ENCODE data around the gene FBXL20. TPM values are rescaled to one million over a fixed set of nuclear protein-coding genes. Genes with fewer than 3 reads are reported as not detected.

Gene FBXL20
- total and polyA plus RNA-seq, 10 of the 15 experiments (the other 5 are each of a cell fraction or from before 2014, with no cell fraction given) = 1.2 to 8.3 (median 4.4) TPM

DNA sequence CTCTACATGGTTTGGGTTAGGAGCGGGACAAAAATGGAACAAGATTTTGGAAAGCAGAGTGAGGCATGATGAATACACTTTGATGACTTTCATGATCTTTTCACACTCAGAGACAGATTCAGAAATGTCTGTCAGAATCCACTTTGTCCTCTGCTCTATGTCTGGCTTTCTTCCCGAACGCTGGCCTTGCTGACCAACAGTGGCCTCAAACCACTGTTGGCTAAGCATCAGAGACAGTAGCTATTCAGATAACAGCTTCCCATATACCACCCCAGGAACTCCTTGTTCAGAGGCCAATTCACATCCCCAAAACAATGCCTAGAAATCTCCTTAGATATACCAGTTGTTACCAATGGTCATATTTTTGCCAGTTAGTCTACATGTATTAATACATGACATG, 40.9 kb downstream of the FBXL20 start (continued):
- TF ChIP-seq, protein P1, sequence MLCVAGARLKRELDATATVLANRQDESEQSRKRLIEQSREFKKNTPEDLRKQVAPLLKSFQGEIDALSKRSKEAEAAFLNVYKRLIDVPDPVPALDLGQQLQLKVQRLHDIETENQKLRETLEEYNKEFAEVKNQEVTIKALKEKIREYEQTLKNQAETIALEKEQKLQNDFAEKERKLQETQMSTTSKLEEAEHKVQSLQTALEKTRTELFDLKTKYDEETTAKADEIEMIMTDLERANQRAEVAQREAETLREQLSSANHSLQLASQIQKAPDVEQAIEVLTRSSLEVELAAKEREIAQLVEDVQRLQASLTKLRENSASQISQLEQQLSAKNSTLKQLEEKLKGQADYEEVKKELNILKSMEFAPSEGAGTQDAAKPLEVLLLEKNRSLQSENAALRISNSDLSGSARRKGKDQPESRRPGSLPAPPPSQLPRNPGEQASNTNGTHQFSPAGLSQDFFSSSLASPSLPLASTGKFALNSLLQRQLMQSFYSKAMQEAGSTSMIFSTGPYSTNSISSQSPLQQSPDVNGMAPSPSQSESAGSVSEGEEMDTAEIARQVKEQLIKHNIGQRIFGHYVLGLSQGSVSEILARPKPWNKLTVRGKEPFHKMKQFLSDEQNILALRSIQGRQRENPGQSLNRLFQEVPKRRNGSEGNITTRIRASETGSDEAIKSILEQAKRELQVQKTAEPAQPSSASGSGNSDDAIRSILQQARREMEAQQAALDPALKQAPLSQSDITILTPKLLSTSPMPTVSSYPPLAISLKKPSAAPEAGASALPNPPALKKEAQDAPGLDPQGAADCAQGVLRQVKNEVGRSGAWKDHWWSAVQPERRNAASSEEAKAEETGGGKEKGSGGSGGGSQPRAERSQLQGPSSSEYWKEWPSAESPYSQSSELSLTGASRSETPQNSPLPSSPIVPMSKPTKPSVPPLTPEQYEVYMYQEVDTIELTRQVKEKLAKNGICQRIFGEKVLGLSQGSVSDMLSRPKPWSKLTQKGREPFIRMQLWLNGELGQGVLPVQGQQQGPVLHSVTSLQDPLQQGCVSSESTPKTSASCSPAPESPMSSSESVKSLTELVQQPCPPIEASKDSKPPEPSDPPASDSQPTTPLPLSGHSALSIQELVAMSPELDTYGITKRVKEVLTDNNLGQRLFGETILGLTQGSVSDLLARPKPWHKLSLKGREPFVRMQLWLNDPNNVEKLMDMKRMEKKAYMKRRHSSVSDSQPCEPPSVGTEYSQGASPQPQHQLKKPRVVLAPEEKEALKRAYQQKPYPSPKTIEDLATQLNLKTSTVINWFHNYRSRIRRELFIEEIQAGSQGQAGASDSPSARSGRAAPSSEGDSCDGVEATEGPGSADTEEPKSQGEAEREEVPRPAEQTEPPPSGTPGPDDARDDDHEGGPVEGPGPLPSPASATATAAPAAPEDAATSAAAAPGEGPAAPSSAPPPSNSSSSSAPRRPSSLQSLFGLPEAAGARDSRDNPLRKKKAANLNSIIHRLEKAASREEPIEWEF (IDR thresholded peaks at IDR 0.05; ENCODE audit: insufficient replicate concordance, low read depth, low read length) = no peak
- TF ChIP-seq NFXL1 (IDR thresholded peaks at IDR 0.05; ENCODE audit: borderline replicate concordance) = no peak
- TF ChIP-seq CBX5 (IDR thresholded peaks at IDR 0.05; ENCODE audit: low read depth) = no peak
- TF ChIP-seq, protein P2, sequence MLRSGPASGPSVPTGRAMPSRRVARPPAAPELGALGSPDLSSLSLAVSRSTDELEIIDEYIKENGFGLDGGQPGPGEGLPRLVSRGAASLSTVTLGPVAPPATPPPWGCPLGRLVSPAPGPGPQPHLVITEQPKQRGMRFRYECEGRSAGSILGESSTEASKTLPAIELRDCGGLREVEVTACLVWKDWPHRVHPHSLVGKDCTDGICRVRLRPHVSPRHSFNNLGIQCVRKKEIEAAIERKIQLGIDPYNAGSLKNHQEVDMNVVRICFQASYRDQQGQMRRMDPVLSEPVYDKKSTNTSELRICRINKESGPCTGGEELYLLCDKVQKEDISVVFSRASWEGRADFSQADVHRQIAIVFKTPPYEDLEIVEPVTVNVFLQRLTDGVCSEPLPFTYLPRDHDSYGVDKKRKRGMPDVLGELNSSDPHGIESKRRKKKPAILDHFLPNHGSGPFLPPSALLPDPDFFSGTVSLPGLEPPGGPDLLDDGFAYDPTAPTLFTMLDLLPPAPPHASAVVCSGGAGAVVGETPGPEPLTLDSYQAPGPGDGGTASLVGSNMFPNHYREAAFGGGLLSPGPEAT (IDR thresholded peaks at IDR 0.05; ENCODE audit: low read depth) = no peak
- TF ChIP-seq ATF7 (IDR thresholded peaks at IDR 0.05; ENCODE audit: low read depth) = no peak

DNA sequence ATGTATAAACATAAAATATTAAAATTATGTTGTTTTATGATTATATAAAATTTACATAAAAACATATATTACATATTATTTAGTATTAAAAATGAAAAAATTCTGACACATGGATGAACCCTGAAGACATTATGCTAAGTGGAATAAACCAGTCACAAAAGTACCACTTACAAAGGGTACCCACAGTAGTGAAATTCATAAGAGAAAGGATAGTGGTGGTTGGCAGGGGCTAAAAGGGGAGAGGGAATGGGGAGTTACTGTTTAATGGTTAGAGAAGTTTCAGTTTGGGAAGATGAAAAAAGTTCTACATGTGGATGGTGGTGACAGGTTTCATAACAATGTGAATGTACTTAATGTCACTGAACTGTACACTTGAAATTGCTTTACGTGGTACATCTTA, 41.4 kb downstream of the FBXL20 start:
- no TSS peak for BruUV-seq (replicated peaks)
- Histone ChIP-seq H3K27me3 (replicated peaks in 1 of 2; ENCODE audit: control insufficient read depth in 2 of 2, insufficient read depth in 2 of 2, low read length in 1 of 2) (no peaks in the 10 kb centered on the region), H3K4me2 (ENCODE audit: control insufficient read depth, insufficient read depth) (no peak overlapping the region), H3K9me3 (replicated peaks; ENCODE audit: control insufficient read depth, insufficient read depth, low read length) (no peaks in the 10 kb centered on the region), H3K4me3 (no peak overlapping the region), H3K36me3 (ENCODE audit: control insufficient read depth in 2 of 2, insufficient read depth in 2 of 2, low read length in 1 of 2) (no peaks in the 10 kb centered on the region), H3K27ac (ENCODE audit: control insufficient read depth, insufficient read depth) (no peak overlapping the region), H3K79me2 (ENCODE audit: control insufficient read depth, insufficient read depth, low read length) (no peaks in the 10 kb centered on the region), H3K9ac (ENCODE audit: control insufficient read depth, insufficient read depth, low read length) (no peak overlapping the region), H4K20me1 (ENCODE audit: control insufficient read depth, insufficient read depth) (no peaks in the 10 kb centered on the region), H2AFZ (ENCODE audit: control insufficient read depth, low read depth, low read length) (no peak overlapping the region), H3K4me1 (ENCODE audit: control insufficient read depth, insufficient read depth, low read length) (no peaks in the 10 kb centered on the region)
- no peak for ATAC-seq
- DNase-seq (ENCODE audit: low read depth, low spot score) = no peak
- ChIA-PET CTCF (no interaction called here), POLR2A (no interaction called here), SMC1A (ENCODE audit: uncharacterized antibody, unreplicated experiment) (no interaction called here), RAD21 (ENCODE audit: unreplicated experiment) (no interaction called here)
- TF ChIP-seq, protein P3, sequence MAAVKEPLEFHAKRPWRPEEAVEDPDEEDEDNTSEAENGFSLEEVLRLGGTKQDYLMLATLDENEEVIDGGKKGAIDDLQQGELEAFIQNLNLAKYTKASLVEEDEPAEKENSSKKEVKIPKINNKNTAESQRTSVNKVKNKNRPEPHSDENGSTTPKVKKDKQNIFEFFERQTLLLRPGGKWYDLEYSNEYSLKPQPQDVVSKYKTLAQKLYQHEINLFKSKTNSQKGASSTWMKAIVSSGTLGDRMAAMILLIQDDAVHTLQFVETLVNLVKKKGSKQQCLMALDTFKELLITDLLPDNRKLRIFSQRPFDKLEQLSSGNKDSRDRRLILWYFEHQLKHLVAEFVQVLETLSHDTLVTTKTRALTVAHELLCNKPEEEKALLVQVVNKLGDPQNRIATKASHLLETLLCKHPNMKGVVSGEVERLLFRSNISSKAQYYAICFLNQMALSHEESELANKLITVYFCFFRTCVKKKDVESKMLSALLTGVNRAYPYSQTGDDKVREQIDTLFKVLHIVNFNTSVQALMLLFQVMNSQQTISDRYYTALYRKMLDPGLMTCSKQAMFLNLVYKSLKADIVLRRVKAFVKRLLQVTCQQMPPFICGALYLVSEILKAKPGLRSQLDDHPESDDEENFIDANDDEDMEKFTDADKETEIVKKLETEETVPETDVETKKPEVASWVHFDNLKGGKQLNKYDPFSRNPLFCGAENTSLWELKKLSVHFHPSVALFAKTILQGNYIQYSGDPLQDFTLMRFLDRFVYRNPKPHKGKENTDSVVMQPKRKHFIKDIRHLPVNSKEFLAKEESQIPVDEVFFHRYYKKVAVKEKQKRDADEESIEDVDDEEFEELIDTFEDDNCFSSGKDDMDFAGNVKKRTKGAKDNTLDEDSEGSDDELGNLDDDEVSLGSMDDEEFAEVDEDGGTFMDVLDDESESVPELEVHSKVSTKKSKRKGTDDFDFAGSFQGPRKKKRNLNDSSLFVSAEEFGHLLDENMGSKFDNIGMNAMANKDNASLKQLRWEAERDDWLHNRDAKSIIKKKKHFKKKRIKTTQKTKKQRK (IDR thresholded peaks at IDR 0.05; ENCODE audit: low read depth, low read length) = no peak
- TF ChIP-seq NFIC (IDR thresholded peaks at IDR 0.05; ENCODE audit: low read depth, low read length) (no peak), FOS (IDR thresholded peaks at IDR 0.05; ENCODE audit: borderline replicate concordance, extremely low read depth, insufficient read length) (no peak), SIN3A (IDR thresholded peaks at IDR 0.05; ENCODE audit: low read depth, low read length) (no peak), JUNB (IDR thresholded peaks at IDR 0.05) (no peak), MEF2B (IDR thresholded peaks at IDR 0.05; ENCODE audit: partially characterized antibody, poor library complexity, severe bottlenecking) (no peak)
- WGBS (ENCODE audit: insufficient coverage, insufficient replicate concordance, low lambda C conversion rate, missing lambda C conversion rate) = 100% methylated on average over 1 of the region's 1 CpG
- in situ Hi-C loops (cut with MboI) = no loop called here
- FAIRE-seq = no peak
- intact Hi-C loops (cut with micrococcal nuclease; ENCODE audit: unreplicated experiment) = no loop called here

Data from GM12878 (cell line).